ENCODE results near the gene WDFY2. TPM values are rescaled to one million over a fixed set of nuclear protein-coding genes. Genes with fewer than 3 reads are reported as not detected.

The WDFY2 gene
- total and polyA plus RNA-seq, 2 of the 13 experiments (the other 11 are each of a cell fraction or from before 2014, with no cell fraction given) = 22.6 to 27.0 TPM

DNA sequence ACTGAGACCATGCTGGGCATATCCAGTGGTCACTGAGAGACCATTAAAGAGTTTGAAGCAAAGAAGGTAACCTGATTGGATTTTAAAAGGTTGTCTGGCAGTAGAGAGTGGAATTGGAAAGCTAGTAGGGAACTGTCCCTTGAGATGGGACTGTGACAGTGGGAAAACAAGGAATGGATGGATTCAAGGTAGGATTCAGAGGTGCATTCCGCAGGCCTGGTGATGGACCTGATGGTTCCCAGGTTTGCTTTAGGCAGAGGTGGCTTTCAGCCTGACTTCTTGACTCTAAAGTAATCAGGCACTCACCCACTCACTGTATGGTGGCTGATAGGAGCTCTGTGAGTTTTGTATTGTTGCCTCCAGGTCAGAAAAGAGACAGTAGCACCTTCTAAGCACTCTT is 146.7 kb downstream of the WDFY2 start:
- DNase-seq (ENCODE audit: low spot score) (no peak), ATAC-seq (no peak; the same call in 2 of the 3 replicates), FAIRE-seq (no peak)
- H3K9me3 ChIP-seq (ENCODE audit: low read length) = no peaks in the 10 kb centered on the region
- 82% methylated on average over 1 of the region's 1 CpG for WGBS (ENCODE audit: low lambda C conversion rate)
- H3K4me2 ChIP-seq (ENCODE audit: low read depth, low read length) = no peak overlapping the region
- intact Hi-C loops (cut with micrococcal nuclease; ENCODE audit: unreplicated experiment) = loop anchor here (1.0 to 10.0 kb wide), 2 partner anchors 146 to 280 kb away; partner anchors contain the start of gene WDFY2
- no TSS peak for BruUV-seq (replicated peaks)
- H3K79me2 ChIP-seq (ENCODE audit: insufficient read depth, low read length) = no peaks in the 10 kb centered on the region
- in situ Hi-C loops (cut with HindIII; ENCODE audit: extremely low pct_ligation_motif_present, low pct_unique_long_range_greater_than_20kb) = no loop called here
- H3K4me3 ChIP-seq (replicated peaks in 1 of 3; ENCODE audit: insufficient read depth in 1 of 3, low read depth in 2 of 3, low read length in 3 of 3) = no peak overlapping the region
- ChIA-PET CTCF (ENCODE audit: low intra/inter-chr PET ratio, low total read pairs) (no interaction called here), POLR2A (interaction anchor here (1.2 kb wide), 1 partner anchor 278 kb away, joined by 4 read pairs; the partner anchor contains the start of gene INTS6)
- H2AFZ ChIP-seq (ENCODE audit: low read length) = no peak overlapping the region
- TF ChIP-seq, protein P1, sequence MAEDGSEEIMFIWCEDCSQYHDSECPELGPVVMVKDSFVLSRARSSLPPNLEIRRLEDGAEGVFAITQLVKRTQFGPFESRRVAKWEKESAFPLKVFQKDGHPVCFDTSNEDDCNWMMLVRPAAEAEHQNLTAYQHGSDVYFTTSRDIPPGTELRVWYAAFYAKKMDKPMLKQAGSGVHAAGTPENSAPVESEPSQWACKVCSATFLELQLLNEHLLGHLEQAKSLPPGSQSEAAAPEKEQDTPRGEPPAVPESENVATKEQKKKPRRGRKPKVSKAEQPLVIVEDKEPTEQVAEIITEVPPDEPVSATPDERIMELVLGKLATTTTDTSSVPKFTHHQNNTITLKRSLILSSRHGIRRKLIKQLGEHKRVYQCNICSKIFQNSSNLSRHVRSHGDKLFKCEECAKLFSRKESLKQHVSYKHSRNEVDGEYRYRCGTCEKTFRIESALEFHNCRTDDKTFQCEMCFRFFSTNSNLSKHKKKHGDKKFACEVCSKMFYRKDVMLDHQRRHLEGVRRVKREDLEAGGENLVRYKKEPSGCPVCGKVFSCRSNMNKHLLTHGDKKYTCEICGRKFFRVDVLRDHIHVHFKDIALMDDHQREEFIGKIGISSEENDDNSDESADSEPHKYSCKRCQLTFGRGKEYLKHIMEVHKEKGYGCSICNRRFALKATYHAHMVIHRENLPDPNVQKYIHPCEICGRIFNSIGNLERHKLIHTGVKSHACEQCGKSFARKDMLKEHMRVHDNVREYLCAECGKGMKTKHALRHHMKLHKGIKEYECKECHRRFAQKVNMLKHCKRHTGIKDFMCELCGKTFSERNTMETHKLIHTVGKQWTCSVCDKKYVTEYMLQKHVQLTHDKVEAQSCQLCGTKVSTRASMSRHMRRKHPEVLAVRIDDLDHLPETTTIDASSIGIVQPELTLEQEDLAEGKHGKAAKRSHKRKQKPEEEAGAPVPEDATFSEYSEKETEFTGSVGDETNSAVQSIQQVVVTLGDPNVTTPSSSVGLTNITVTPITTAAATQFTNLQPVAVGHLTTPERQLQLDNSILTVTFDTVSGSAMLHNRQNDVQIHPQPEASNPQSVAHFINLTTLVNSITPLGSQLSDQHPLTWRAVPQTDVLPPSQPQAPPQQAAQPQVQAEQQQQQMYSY (CRISPR knock-in tag; IDR thresholded peaks at IDR 0.05) = peak; percentile 74; the same call in 1 of the 2 replicates
- TF ChIP-seq RBM22 (optimal IDR thresholded peaks at IDR 0.05; ENCODE audit: low read length) = peak; percentile 47
- TF ChIP-seq, protein P2, sequence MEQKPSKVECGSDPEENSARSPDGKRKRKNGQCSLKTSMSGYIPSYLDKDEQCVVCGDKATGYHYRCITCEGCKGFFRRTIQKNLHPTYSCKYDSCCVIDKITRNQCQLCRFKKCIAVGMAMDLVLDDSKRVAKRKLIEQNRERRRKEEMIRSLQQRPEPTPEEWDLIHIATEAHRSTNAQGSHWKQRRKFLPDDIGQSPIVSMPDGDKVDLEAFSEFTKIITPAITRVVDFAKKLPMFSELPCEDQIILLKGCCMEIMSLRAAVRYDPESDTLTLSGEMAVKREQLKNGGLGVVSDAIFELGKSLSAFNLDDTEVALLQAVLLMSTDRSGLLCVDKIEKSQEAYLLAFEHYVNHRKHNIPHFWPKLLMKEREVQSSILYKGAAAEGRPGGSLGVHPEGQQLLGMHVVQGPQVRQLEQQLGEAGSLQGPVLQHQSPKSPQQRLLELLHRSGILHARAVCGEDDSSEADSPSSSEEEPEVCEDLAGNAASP (CRISPR knock-in tag; IDR thresholded peaks at IDR 0.05; ENCODE audit: borderline replicate concordance) = no peak
- no peak overlapping the region for H3K9ac ChIP-seq (ENCODE audit: insufficient read depth, low read depth, low read length)
- H3K27ac ChIP-seq (ENCODE audit: extremely low read length, insufficient read depth, low read length) = peak overlapping the region; percentile 35
- H3K36me3 ChIP-seq (replicated peaks in 1 of 2; ENCODE audit: control insufficient read depth in 1 of 2, insufficient read depth in 2 of 2, low read length in 2 of 2) = peaks cover 13 to 58% of the 10 kb centered on the region in 2 experiments
- no peaks in the 10 kb centered on the region for H3K27me3 ChIP-seq (ENCODE audit: control insufficient read depth in 1 of 2, insufficient read depth in 2 of 2, low read length in 2 of 2)
- H3K4me1 ChIP-seq (ENCODE audit: insufficient read depth, low read length) = peaks cover 37% of the 10 kb centered on the region
- no peaks in the 10 kb centered on the region for H4K20me1 ChIP-seq (ENCODE audit: insufficient read depth, low read length)

Measured in HepG2 (cell line).